Uterus (tissue), 4 donors: ENCODE data around the gene CRHR2. TPM values are rescaled to one million over a fixed set of nuclear protein-coding genes. Genes with fewer than 3 reads are reported as not detected.

ENCODE experiments used
- DNase-seq, 2 donors: peaks; one replicate each; pipeline ENCODE4 v3.0.0-alpha.2; 2019 to 2020
- H3K27ac ChIP-seq, 2 donors: fragments of 200-600 bp; sonication (generic); 1 replicate in 1 of 2; 2 replicates in 1 of 2; pipeline ENCODE4 v1.5.1; 2016 to 2018
- H3K27me3 ChIP-seq, 2 donors: fragments of 200-600 bp; sonication (generic); one replicate each; pipeline ENCODE4 v1.5.1; 2018 to 2019; ENCODE audit warnings: control low read depth in 1 of 2
- H3K36me3 ChIP-seq, 2 donors: fragments of 200-600 bp; sonication (generic); one replicate each; pipeline ENCODE4 v1.5.1; 2019; ENCODE audit warnings: control low read depth in 1 of 2
- H3K4me1 ChIP-seq, 2 donors: fragments of 200-600 bp; sonication (generic); one replicate each; pipeline ENCODE4 v1.5.1; 2018 to 2019; ENCODE audit warnings: control low read depth in 1 of 2
- H3K4me3 ChIP-seq, 2 donors: fragments of 200-600 bp; sonication (generic); 1 replicate in 1 of 2; 2 replicates in 1 of 2; pipeline ENCODE4 v1.5.1; 2018 to 2019; ENCODE audit warnings: mild to moderate bottlenecking in 1 of 2
- H3K9me3 ChIP-seq, 2 donors: fragments of 200-600 bp; sonication (generic); one replicate each; pipeline ENCODE4 v1.5.1; 2019; ENCODE audit warnings: control low read depth in 1 of 2
- POLR2A ChIP-seq, 2 donors: fragments of 450-650 bp; IDR thresholded peaks; one replicate each; pipeline ENCODE4 v1.6.1; 2016; ENCODE audit warnings: antibody characterized with exemption in 2 of 2, mild to moderate bottlenecking in 1 of 2, moderate library complexity in 1 of 2
- intact Hi-C: fragments of 100-400 bp; cut with DNase I; formaldehyde crosslinking; loops from one replicate; pipeline ENCODE4 v1.15.1; 2023; ENCODE audit warnings: low total_unique reads
- total RNA-seq, 4 donors: library from RNA; depleted of rRNA in 3 of 4; stranded (reverse); fragments of >200 nt in 3 of 4; gene quantifications; one replicate each; pipeline versions ENCODE4 v1.1.0 to v1.2.4, GENCODE V29; 2014 to 2023
- TF ChIP-seq, protein P1 (sequence below), 4 experiments: fragments of 200-600 bp in 2 of 4; fragments of 450-650 bp in 2 of 4; sonication (generic) in 2 of 4; IDR thresholded peaks; one replicate each; pipeline ENCODE4 v1.5.1; 2016 to 2019; ENCODE audit warnings: antibody characterized with exemption in 4 of 4, mild to moderate bottlenecking in 2 of 4, moderate library complexity in 1 of 4
- donor health status: DM: yes; HTN: yes; CAD: no.

The CRHR2 gene
- total RNA-seq, 4 donors from 2014 or later = 0.27 TPM; not detected in 3

DNA sequence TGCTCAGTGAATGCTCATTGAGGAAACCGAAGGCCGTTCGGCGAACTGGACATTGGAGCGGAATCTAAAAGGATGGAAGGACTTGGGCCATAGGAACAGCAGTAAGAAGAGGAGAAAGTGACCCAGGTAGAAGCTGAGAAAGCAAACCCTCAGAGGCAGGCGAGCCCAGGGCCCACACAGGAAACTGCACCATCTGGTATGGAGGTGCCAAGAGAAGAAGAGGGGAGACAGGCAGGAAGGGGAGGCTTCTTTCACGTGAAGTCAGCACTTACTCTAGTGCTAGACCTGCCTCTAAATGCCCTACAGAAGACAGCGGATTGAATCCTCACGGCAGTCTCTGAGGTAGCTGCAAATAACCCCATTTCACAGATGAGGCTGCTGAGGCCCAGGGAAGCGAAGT, 10.2 kb upstream of the CRHR2 start:
- intact Hi-C loops = no loop called here
- DNase-seq = no peak

DNA sequence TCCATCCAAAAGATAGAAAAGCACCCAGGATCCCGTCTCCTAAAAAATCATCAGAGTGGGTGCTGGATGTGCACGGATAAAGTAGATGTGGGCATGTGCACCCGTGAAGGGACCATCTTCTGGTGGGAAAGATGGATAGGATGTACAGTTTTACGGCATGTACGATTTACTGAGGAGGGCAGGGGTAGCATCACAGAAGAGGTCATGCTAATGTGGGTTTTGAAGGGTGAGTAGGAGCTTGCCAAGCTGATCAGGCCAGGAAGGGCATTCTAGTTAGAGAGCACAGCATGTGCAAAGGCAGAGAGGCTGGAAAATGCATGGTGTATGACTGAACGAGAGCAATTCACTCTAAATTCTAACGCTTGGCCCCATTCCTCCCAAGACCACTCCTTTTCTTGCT, 7.8 kb upstream of the CRHR2 start:
- TF ChIP-seq POLR2A (IDR thresholded peaks at IDR 0.05) = no peak
- TF ChIP-seq, protein P1, sequence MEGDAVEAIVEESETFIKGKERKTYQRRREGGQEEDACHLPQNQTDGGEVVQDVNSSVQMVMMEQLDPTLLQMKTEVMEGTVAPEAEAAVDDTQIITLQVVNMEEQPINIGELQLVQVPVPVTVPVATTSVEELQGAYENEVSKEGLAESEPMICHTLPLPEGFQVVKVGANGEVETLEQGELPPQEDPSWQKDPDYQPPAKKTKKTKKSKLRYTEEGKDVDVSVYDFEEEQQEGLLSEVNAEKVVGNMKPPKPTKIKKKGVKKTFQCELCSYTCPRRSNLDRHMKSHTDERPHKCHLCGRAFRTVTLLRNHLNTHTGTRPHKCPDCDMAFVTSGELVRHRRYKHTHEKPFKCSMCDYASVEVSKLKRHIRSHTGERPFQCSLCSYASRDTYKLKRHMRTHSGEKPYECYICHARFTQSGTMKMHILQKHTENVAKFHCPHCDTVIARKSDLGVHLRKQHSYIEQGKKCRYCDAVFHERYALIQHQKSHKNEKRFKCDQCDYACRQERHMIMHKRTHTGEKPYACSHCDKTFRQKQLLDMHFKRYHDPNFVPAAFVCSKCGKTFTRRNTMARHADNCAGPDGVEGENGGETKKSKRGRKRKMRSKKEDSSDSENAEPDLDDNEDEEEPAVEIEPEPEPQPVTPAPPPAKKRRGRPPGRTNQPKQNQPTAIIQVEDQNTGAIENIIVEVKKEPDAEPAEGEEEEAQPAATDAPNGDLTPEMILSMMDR (IDR thresholded peaks at IDR 0.05) = no peak
- Histone ChIP-seq H3K27ac (no peak overlapping the region), H3K9me3 (no peaks in the 10 kb centered on the region), H3K4me1 (no peaks in the 10 kb centered on the region), H3K36me3 (no peaks in the 10 kb centered on the region), H3K4me3 (no peak overlapping the region), H3K27me3 (no peaks in the 10 kb centered on the region)
- intact Hi-C loops = no loop called here
- no peak for DNase-seq

More for the DNA sequence above, 10.2 kb upstream of the CRHR2 start:
- no peaks in the 10 kb centered on the region for H3K27me3 ChIP-seq
- H3K27ac ChIP-seq = no peak overlapping the region
- TF ChIP-seq POLR2A (IDR thresholded peaks at IDR 0.05) = no peak
- TF ChIP-seq, protein P1 (IDR thresholded peaks at IDR 0.05) = no peak
- H3K36me3 ChIP-seq = no peaks in the 10 kb centered on the region
- H3K4me3 ChIP-seq = no peak overlapping the region
- no peaks in the 10 kb centered on the region for H3K9me3 ChIP-seq
- no peaks in the 10 kb centered on the region for H3K4me1 ChIP-seq

DNA sequence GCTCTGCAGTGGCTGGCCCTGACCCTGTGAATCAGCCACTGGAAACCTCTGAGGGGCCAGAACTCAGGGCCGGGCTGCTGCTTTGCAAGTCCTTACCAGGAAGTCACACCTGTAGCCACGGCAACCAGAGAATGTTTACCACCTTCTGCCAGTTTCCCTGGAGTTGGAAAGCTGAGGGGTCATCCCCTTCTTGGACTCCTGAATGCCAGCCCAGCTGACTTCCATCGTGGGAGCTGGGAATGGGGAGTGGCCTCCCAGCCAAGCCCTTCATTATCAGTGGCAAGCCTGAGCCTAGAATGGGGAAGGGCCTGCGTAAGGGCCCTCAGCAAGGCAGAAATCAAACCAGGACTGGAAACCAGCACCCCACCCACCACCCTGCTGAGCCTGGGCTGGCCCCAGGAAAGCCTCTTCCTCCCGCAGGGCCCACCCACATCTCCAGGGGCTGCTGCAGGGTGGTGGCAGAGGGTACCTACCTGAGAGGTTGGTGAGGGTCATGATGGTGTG, 6.5 kb upstream of the CRHR2 start:
- Histone ChIP-seq H3K27ac (no peak overlapping the region), H3K36me3 (no peaks in the 10 kb centered on the region), H3K4me1 (no peaks in the 10 kb centered on the region), H3K27me3 (no peaks in the 10 kb centered on the region), H3K4me3 (no peak overlapping the region), H3K9me3 (no peaks in the 10 kb centered on the region)
- TF ChIP-seq POLR2A (IDR thresholded peaks at IDR 0.05) = no peak
- TF ChIP-seq, protein P1 (IDR thresholded peaks at IDR 0.05) = no peak
- intact Hi-C loops = no loop called here
- no peak for DNase-seq

DNA sequence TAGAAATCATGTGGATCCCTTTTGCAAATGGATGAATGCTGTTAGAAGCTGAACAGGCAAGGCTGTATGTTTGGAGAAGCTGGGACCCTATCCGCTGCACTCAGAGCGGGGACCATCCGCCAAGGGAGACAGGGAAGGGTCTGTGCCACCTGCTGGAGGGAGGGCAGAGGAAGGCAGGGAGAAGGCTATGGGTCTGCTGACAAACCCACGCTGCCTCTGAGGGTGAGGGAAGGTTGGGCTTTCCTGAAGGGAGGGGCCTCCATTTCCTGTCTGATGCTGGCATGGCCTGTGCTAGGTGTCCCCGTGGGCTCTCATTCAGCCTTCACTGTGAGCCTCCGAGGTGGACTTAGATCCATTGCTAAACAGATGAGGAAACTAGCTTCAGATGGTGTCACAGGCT, 5.3 kb upstream of the CRHR2 start:
- TF ChIP-seq, protein P1 (IDR thresholded peaks at IDR 0.05) = no peak
- no peak for TF ChIP-seq POLR2A (IDR thresholded peaks at IDR 0.05)
- Histone ChIP-seq H3K36me3 (no peaks in the 10 kb centered on the region), H3K9me3 (no peaks in the 10 kb centered on the region), H3K27me3 (no peaks in the 10 kb centered on the region), H3K4me1 (no peaks in the 10 kb centered on the region), H3K4me3 (no peak overlapping the region), H3K27ac (no peak overlapping the region)
- intact Hi-C loops = no loop called here
- DNase-seq = no peak

DNA sequence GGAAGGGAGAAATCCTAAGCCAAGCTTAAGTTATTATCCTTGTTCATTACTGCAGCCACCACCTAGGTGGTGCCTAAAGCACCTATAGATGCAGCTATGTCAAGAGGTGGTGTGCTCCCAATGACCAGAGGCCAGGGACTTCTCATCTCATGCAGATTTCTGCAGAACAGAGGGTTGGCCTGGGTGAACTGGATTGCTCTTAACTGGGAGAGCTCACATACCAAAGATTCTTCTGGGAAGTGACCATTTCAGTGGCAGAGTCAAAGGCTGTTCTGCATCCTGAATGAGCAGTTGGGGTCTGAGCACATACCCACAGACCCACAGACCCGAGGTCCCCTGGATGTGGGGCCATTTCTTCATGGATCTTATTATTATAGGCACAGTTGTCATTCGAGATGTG, 2.1 kb upstream of the CRHR2 start:
- intact Hi-C loops = no loop called here
- H3K27ac ChIP-seq = no peak overlapping the region
- H3K36me3 ChIP-seq = no peaks in the 10 kb centered on the region
- no peak for TF ChIP-seq POLR2A (IDR thresholded peaks at IDR 0.05)
- TF ChIP-seq, protein P1 (IDR thresholded peaks at IDR 0.05) = no peak
- no peak overlapping the region for H3K4me3 ChIP-seq
- no peaks in the 10 kb centered on the region for H3K4me1 ChIP-seq
- DNase-seq = no peak
- no peaks in the 10 kb centered on the region for H3K9me3 ChIP-seq
- no peaks in the 10 kb centered on the region for H3K27me3 ChIP-seq
